Measurements from ENCODE around the gene KIAA0753.
A peak's percentile ranks its signal among the peaks of the same experiment; 100 is the strongest.
"Not testable (repeated sequence)": the region's sequence is repeated elsewhere in the genome, so short reads cannot be mapped to it uniquely, and the experiment has no call there.

KIAA0753 gene

GRCh38 chr17:6669479-6670212, 29.1 kb upstream of the KIAA0753 start:
- no peak for DNase-seq (ENCODE audit: extremely low read depth in 1 of 2, low read depth in 1 of 2)

- no peak for DNase-seq (ENCODE audit: extremely low read depth in 1 of 2, low read depth in 1 of 2)
Observed at GRCh38 chr17:6668727-6669425, 28.4 kb upstream of the KIAA0753 start.

- no peak for DNase-seq (ENCODE audit: extremely low read depth in 1 of 2, low read depth in 1 of 2)
Observed at GRCh38 chr17:6668219-6668618, 27.7 kb upstream of the KIAA0753 start.

- DNase-seq (ENCODE audit: extremely low read depth in 1 of 2, low read depth in 1 of 2), result no peak
Observed at GRCh38 chr17:6667516-6667915, 27.0 kb upstream of the KIAA0753 start.

- no peak for DNase-seq (ENCODE audit: extremely low read depth in 1 of 2, low read depth in 1 of 2)
Observed at GRCh38 chr17:6666557-6666956, 26.0 kb upstream of the KIAA0753 start.

- DNase-seq (ENCODE audit: extremely low read depth in 1 of 2, low read depth in 1 of 2), result peak in 1 of 2 donors; percentile 25
Observed at GRCh38 chr17:6666077-6666521, 25.6 kb upstream of the KIAA0753 start.

- not testable (repeated sequence) for DNase-seq (ENCODE audit: extremely low read depth in 1 of 2, low read depth in 1 of 2)
Observed at GRCh38 chr17:6663200-6663599, 22.7 kb upstream of the KIAA0753 start.

DNA sequence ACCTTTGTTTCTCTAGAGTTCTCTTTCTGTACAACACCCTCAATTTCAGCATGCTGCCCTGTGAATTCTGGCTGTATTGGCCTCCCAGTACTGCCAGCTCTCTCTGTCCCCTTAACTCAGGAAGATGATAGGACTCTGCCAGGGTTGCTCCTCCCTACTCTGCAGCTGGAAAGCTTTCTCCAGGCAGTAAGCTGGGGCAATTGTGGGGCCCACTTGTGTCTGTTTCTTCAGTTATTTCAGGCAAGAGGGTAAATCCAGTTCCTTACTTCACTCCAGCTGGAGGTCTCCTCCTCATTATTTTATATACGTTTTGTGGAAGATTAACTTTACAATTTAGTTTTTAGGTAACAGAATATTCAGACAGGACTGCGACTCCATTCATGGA, 20.9 kb upstream of the KIAA0753 start:
- no peak for DNase-seq (ENCODE audit: extremely low read depth in 1 of 2, low read depth in 1 of 2)

DNA sequence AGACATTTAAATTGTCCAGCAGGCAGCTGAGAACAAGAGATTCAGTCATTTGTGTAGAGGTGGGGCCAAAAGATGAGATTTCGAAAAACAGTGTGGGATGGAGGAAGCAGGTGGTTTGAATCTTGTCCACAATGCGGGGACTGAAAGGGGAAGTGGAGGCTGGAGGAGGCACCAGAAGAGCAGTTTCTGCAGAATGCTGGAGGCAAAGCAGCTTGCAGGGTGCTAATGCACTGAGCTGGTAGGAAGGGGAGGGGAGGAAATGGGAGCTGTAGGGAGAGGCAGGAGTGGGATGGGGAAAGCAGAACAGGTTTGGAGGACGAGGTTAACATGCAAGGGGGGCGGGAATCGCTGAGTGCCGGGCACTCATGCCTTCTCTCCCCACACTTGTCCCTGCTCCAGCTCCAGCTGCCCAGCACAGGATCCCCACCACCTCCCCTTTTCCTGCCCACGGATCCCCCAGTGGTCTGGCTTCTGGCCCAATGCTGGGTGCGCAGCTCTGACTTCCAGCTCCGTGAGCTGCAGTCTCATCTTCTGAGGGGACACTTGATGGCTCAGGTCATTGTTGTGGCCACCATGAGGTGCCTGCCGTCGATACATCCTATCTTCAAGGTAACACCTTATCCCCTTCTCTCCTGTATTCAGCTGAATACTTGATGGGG, 20.4 kb upstream of the KIAA0753 start:
- DNase-seq (ENCODE audit: extremely low read depth in 1 of 2, low read depth in 1 of 2), result no peak

DNA sequence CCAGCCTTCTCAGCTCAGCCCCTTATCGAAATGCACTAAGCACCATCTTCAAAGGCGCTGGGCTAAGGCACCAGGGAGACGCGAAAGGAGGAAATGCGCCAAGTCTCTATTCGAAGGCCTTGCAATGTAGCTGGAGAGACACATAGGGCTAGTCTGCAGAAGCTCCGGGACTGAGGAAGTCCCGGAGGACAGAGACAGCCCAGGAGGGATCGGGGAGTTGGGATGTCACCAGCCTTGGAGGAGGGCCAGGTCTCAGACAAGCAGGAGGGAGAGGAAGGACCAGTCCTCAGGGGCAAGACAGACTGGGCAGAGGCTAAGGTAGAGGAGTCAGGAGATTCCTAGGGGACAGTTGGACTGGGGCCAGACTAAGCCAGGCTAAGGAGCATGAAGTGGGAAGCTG, 19.6 kb upstream of the KIAA0753 start:
- no peak for DNase-seq (ENCODE audit: extremely low read depth in 1 of 2, low read depth in 1 of 2)

DNA sequence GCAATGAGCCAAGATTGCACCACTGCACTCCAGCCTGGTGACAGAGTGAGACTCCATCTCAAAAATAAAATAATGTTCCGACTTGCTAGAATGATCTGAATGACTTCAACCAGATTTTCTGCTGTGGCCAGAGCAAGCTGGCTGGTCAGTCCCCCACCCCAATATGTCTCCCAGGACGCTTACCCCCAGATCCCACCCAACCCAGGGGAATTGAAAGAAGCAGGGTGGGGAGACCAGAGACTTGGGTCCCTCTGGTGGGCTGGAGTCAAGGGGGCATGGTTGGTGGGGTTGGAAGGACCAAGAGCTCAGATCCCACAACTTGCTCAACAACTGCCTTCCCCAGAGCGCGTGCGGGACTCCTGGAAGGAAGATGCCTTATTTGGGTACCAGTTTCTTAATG, 17.9 kb upstream of the KIAA0753 start:
- DNase-seq (ENCODE audit: extremely low read depth in 1 of 2, low read depth in 1 of 2), result not testable (repeated sequence)

GRCh38 chr17:6657633-6658287, 17.2 kb upstream of the KIAA0753 start:
- no peak for DNase-seq (ENCODE audit: extremely low read depth in 1 of 2, low read depth in 1 of 2)

- DNase-seq (ENCODE audit: extremely low read depth in 1 of 2, low read depth in 1 of 2), result not testable (repeated sequence)
Observed at GRCh38 chr17:6656797-6657632, 16.5 kb upstream of the KIAA0753 start.

GRCh38 chr17:6655732-6656361, 15.3 kb upstream of the KIAA0753 start:
- not testable (repeated sequence) for DNase-seq (ENCODE audit: extremely low read depth in 1 of 2, low read depth in 1 of 2)

DNA sequence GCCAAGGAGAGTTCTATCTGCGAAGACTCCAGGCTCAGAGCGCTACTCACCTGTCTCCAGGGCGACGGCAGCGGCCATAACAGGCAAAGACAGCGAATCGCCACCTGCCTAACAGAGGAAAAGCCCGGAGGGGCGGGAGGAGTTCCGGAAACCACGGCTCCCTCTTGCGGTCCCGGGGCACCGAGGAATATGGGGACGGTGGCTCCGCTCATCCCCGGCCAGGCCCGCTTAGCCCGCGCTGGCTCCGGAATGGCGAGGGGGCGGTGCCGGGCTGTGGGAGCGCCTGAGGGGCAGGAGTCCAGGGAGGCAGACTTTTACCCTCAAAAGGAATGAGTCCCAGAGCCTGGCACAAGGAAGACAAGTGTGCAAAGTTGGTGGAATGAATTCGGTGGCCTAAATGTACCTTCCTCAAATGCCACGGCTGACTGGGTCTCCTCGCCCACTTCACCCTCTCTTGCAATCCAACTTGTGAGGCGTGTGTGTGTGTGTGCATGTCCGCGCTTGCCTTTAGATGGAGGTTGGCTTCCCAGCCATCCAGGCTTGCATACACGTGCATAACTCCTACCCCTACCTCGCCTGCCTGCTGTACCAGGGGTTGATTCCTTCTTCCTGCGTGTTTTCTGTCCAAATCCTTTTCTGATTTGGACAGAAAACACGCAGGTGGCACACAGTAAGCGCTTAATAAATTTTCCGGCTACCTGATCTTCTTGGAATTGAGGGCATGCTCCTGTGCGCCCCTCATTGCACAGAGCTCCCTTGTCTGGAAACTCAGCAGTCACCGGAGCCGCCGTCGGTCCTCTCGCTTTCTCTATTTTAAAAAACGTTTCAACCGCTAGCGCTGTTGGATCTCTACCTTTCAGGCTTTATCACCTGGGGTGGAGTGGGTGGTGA, 14.6 kb upstream of the KIAA0753 start:
- DNase-seq (ENCODE audit: extremely low read depth in 1 of 2, low read depth in 1 of 2), result no peak

DNA sequence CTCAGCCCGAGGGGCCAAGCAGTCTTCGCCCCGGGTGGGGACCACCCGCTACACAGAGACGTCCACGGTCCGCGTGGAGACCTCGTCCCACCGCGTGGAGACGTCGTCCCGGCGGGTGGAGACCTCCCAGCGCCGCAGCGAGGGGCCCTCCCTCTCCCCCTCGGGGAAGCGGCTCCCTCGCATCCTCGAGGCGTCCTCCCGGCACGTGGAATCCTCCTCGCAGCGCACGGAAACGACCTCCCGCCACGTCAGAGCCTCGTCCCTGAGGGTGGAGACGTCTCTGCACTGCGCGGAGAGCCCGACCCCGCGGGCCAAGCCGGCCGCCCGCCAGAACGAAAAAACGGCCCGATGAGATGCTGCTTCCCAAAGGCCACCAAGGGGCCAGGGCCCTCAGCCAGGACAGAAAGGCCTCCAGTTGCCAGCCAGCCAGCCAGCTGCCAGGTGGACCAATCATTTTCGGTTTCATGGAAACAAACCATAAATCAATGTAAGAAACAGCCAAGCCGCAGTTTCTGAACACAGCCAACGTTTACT, 11.5 kb upstream of the KIAA0753 start:
- no peak for DNase-seq (ENCODE audit: extremely low read depth in 1 of 2, low read depth in 1 of 2)

DNA sequence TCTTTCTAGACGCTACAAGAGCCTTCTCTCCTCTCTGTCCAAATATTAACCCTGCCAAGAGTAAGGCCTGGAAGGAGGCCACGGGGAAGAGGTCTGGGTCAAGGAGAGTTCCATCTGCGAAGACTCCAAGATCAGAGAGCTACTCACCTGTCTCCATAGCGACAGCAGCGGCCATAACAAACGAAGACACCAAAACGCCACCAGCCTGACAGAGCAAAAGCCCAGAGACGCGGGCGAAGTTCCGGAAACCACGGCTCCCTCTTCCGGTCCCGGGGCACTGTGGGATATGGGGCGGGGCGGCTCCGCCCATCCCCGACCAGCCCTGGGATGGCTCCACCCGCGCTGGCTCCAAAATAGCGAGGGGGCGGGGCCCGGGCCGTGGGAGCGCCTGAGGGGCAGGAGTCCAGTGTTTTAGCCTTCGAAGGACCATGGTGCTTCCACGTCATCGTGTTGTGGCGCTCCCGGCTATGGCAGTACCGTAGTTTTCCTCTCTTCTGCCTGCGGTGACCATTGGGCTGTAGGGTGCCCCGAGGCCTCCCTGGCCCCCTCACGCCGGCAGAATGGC, 10.9 kb upstream of the KIAA0753 start, which contains the start of the genes C17orf100 and MED31:
TSS of gene C17orf100 (plus strand) at position 409 of the 565 bp plus-strand sequence. CDS start at position 561, 152 bp downstream.
TSS of gene MED31 (minus strand) at position 252 of the 565 bp plus-strand sequence. CDS start at position 175, 77 bp downstream.
- DNase-seq (ENCODE audit: extremely low read depth in 1 of 2, low read depth in 1 of 2), result peak; percentile 87 to 90

- no peak for DNase-seq (ENCODE audit: extremely low read depth in 1 of 2, low read depth in 1 of 2)
Observed at GRCh38 chr17:6648181-6648580, 7.7 kb upstream of the KIAA0753 start.
